Measurements from ENCODE around the gene KANSL1.

Gene KANSL1

DNA sequence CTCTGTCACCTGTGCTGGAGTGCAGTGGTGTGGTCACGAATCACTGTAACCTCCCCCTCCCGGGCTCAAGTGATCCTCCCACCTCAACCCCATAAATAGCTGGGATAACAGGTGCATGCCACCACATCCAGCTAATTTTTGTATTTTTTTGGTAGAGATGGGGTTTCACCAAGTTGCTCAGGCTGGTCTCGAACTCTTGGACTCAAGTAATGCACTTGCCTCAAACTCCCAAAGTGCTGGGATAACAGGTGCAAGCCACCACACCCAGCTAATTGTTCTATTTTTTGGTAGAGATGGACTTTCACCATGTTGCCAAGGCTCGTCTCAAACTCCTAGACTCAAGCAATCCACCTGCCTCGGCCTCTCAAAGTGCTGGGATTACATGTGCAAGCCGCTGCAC is 107.7 kb downstream of the KANSL1 start:
- H3K4me3 ChIP-seq (ENCODE audit: low read depth, low read length) = no peak overlapping the region

DNA sequence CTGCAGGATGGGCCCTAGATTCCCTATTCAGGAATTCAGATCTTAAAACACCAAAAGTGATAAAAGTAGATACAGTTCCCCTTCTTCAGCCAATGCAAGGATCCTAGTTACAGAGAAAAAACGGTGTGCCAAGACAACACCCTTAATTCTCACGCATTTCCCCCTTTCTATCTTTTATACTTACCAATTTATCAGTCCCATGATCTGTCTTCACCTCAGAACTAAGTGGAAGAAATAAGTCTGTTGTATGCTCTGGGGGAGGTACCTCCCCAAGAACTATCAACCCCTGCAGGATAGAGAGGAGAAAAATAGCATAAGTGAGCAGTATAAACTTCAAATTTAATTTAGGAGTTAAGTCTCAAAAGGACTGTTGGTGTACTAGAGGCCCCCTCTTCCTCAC is 111.0 kb downstream of the KANSL1 start:
- no peak overlapping the region for H3K4me3 ChIP-seq (ENCODE audit: low read depth, low read length)

DNA sequence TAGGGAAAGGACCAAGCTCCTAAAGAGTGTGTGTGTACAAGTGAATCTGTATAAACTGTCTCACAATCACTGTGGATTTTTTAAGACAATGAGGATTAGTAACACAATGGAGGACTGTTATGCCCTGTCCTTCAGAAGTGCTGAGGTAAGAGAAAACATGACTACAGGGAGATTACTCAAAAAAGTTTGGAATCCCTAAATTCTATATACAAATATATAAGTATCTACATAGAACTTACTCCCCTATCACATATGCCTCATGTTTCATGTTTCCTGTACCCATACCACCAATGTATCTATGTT is 112.3 kb downstream of the KANSL1 start:
- H3K4me3 ChIP-seq (ENCODE audit: low read depth, low read length) = no peak overlapping the region

DNA sequence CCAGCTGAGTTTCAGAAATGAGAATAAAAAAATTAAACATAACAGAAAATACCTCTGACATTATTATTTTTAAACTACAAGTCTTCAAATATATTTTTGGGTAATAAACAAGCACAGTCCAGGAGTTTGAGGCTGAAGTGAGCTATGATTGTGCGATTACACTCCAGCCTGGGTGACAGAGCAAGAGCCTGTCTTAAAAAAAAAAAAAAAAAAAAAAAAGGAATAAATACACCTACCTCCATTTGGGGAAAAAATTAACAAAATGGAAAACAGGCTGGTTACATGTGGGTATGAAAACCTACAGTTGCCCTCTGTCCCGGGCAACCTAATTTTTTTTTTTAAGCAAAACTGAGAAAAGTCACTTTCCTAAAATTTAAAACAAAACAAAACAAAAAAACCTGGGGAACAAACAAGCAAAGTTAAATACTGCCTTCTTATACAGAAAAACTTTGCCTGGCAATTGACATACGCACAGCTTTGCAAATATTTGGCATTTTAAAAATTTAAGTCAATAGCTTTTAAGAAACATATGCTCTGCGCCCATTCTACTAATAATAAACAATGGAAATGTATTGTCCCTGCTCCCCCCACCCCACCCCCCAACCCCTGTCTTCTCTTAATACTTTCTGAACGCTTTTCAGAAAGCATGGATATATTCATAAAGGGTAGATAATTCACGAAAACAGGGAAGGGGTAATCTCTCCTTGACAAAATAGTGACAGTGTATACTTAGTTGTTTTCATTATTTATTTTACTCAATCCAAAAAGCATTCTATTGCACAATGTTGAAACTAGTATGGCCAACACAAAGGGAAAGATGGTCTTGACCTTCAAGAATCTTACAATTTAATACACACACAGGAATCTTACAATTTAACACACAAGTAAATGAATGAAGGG is 112.9 kb downstream of the KANSL1 start:
- no peak overlapping the region for H3K4me3 ChIP-seq (ENCODE audit: low read depth, low read length)

DNA sequence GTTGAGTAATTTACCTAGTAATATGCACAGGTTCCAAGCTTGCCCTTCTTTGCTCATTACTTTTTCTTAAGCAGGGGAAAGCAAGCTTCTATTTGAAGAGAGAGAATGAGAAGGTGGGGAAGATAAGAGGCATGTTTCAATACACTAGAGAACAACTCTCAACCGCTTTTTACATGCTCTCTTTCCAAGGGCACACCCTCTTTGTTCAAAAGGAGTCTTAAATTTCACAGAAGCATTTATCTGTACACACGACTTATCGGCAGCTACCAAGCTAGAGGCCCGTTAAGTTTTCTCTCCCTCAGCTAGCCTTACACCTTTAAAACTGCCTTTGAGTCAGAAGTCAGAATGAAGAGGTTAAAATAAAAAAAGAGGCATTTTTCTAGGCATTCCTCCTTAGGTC is 114.6 kb downstream of the KANSL1 start:
- H3K4me3 ChIP-seq (ENCODE audit: low read depth, low read length) = no peak overlapping the region

DNA sequence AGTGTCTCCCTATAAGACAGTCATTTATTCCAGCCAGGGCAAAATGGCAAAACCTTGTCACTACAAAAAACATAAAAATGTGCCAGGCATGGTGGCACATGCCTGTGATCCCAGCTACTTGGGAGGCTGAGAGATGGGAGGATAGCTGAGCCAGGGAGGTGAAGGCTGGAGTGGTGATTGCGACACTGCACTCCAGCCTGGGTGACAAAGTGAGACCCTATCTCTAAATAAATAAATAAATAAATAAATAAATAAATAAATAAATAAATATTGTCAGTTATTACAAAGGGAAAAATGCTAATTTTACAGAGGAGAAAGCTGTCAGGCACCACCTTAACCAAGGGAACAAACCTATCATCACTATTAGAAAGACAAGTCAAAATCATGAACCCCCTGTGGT is 118.7 kb downstream of the KANSL1 start:
- H3K4me3 ChIP-seq (ENCODE audit: low read depth, low read length) = no peak overlapping the region

DNA sequence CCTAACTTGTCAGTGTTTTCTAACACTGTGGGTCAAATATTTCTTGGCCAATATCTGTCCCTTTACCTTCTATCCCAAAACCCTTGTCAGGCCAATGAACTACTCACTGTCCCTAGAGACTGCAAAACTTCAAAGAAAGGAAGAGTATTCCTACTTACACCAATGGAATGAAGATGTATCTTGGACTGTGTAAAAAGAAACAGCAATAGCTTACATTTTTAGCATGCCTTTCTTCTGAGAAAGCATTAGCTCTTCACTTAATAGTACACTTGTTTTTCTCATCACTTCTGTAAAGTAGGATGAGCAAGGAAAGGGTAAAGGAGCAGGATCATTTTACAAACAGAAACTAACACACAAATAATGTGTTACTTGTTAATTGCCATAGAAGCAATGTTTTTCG is 120.2 kb downstream of the KANSL1 start:
- H3K4me3 ChIP-seq (ENCODE audit: low read depth, low read length) = no peak overlapping the region

DNA sequence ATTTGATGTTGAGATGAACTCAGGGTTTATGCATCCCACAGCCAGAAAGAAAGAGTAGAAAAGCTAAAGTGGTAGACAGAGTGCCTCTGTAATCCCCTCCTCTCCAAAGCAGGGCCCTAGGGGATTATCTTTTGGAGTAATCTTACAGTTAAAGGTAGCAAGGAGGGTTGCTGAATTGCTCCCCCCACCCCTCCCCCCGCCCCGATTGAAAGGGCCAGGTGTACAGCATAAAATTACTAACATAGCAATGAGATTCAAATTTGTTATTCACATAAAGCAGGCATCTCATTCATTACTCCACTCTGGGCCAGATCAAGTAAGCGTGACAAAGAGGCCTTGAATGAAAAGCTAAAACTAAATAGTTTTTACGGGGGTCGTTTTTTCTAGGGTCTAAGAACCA is 121.4 kb downstream of the KANSL1 start:
- H3K4me3 ChIP-seq (ENCODE audit: low read depth, low read length) = no peak overlapping the region

DNA sequence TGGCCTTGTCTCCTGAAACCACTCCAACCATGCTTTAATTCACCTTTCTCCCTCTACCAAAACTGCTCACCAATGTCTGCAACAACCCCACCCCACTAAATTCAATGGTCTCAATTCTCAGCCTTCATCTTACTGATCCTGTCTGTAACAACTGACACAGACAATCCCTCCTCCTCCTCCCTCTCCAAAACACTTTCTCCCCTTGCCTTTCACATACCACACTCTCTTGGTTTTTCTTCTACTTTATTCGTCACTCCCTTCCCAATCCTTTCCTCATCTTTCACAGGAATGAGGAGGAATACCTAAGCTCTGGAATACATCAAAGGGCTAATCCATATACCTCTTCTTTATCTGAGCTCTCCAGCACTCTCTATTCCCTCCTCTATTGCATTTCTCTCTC is 128.8 kb downstream of the KANSL1 start:
- H3K4me3 ChIP-seq (ENCODE audit: low read depth, low read length) = no peak overlapping the region

DNA sequence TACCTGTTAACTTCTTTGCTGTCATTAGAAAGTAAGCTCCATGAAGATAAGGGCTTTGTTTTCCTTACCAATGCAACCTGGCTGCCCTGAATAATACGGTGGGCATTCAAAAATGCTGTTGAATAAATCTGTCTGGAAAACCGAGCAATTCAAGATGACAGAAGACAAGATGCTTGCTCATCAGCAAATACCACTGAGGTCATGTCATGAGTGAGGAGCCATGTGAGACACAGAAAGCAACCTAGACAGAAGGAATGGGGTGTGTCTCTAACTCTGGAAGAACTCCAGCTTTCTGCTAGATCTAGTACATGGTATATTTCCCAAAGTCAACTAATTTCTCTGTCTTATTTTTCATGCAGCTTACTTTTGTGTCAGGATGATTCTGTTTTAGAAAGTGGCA is 130.0 kb downstream of the KANSL1 start:
- no peak overlapping the region for H3K4me3 ChIP-seq (ENCODE audit: low read depth, low read length)

DNA sequence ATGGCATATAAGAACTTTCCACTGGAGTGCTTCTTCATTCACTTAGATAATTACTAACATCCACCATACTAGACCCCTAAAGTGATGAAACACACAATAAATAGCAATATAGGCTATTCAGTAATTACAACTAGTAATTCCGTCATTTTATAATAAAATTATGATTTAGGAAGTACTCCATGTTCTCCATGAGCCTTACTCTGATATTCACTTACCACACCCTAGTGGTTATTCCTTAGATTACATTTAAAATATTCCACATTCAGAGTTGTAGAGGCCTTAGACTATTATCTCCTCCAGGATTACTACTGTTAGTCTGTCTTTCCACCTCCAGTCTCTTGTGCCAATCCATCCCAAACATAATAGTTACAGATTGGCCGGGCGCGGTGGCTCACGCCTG is 131.8 kb downstream of the KANSL1 start:
- H3K4me3 ChIP-seq (ENCODE audit: low read depth, low read length) = no peak overlapping the region

DNA sequence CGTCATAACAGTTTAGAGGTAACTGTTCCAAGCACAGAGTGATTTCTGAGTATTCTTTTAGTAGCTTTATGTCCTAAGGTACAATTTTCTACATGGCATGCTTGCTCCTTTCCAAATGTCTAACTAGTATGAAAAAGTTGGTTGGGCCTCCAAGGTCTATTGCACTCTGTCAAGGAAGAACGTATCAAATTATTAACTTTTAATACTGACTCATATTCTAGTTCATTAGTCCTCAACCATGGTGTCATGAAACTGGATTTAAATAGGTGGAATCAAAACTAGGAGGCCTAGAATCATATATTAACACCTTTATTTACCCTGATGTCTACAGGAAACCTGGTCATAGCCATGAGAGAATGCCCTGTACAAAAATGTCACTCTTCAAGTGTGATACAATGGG is 132.8 kb downstream of the KANSL1 start:
- no peak overlapping the region for H3K4me3 ChIP-seq (ENCODE audit: low read depth, low read length)

DNA sequence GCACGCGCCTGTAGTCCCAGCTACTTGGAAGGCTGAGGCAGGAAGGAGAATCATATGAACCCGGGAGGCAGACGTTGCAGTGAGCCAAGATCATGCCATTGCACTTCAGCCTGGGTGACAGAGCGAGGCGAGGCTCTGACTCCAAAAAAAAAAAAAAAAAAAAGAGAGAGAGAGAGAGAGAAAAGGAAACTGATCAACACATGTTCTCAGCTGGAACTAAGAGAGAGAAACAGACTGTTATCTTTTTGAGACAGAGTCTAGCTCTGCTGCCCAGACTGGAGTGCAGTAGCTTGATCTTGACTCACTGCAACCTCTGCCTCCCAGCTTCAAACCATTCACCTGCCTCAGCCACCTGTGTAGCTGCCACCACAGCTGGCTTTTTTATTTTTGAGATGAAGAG is 133.7 kb downstream of the KANSL1 start:
- no peak overlapping the region for H3K4me3 ChIP-seq (ENCODE audit: low read depth, low read length)

DNA sequence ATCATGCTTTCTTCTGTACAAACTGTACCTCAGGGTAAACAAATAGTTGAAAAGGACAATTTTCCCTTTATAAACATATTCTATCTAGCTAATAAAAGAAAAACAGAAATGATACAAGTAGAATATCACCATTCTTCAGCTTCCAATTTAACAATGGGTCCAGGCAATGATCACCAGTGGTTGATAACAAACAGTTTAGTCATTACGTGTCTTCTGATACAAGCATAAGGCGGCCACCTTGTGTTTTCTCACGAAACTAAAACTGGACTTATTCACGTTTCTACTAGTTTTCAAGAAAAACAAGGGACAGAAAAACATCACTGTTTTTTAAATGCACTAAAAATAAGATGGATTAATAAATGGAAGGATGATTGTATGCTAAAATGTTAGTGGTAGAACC is 135.9 kb downstream of the KANSL1 start:
- no peak overlapping the region for H3K4me3 ChIP-seq (ENCODE audit: low read depth, low read length)

DNA sequence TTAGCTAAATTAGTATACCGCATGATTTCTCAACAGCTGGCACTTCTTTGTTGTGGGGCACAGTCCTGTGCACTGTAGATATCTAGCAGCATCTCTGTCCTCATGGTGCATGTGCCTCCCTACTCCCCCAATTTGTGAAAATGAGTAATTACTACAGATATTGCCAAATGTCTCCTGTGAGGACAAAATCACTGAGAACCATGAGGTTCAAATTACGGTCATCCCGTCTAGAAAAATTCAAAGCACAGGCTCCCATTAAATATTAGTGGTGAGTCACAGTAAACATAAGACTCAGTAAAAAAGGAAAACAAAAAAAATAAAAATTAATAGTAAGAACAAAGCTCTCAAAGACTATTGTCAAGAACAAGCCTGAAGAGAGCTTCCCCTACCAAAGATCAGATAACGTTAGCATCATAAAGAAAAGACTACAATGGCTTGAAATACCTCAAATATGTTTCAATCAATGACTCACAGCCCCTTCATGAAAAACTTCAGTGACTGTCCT is 136.4 kb downstream of the KANSL1 start:
- H3K4me3 ChIP-seq (ENCODE audit: low read depth, low read length) = no peak overlapping the region

DNA sequence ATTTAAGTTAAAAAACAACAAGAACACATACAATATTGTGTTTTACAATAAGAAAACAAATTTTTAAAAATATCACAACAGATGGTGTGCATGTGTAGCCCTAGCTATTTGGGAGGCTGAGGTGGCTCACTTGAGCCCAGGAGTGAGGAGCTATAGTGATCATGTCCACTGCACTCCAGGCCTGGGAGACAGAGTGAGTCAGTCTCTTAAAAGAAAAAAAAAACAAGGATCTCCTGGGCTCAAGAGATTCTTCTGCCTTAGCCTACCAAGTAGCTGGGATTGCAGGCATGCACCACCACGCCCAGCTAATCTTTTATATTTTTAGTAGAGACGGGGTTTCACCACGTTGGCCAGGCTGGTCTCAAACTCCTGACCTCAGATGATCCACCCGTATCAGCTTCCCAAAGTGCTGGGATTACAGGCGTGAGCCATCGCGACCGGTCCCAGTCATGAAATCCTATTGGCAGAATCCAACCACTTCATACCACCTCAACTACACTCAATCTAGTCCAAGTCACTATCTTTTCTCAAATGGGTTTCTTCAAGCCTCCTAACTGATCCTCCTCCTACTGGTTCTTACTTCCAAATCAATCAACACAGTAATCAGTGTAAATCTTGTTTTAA is 139.2 kb downstream of the KANSL1 start:
- no peak overlapping the region for H3K4me3 ChIP-seq (ENCODE audit: low read depth, low read length)

DNA sequence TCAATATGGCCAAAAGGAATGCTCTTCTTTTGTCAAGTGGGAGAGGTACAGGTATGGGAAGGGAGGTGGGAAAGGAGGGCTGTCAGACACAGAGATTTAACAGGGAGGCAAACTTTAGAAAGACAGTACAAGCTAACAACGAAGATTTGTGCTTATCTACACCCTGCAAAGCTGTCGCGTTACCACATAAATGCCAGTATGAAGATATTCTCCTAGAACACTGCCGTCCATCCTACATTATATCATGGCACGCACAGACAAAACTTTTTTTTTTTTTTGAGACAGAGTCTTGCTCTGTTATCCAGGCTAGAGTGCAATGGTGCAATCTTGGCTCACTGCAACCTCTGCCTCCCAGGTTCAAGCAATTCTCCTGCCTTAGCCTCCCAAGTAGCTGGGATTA is 143.6 kb downstream of the KANSL1 start:
- no peak overlapping the region for H3K4me3 ChIP-seq (ENCODE audit: low read depth, low read length)

DNA sequence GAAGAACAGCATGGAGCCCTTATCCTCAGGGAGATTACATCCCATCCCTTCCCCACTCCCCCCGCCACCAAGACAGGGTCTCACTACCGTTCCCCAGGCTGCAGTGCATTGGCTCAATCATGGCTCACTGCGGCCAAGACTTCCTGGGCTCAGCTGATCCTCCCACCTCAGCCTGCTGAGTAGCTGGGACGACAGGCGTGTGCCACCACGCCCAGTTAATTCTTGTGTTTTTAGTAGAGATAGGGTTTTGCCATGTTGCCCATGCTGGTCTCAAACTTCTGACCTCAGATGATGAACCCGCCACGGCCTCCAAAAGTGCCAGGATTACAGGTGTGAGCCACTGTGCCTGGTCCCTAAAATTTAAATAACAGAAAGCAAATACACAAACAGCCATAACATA is 145.4 kb downstream of the KANSL1 start:
- no peak overlapping the region for H3K4me3 ChIP-seq (ENCODE audit: low read depth, low read length)

DNA sequence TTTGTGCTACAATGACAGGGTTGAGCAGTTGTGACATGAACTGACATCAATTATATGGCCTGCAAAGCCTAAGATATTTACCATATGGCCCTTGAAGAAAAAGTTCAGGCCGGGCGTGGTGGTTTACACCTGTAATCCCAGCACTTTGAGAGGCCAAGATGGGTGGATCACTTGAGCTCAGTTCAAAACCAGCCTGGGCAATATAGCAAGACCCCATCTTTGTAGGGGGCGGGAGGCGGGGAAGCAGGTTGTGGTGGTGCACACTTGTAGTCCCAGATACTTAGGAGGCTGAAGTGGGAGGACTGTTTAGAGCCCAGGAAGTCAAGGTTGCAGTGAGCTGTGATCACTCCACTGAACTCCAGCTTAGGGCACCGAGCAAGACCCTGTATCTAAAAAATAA is 145.8 kb downstream of the KANSL1 start:
- H3K4me3 ChIP-seq (ENCODE audit: low read depth, low read length) = no peak overlapping the region

DNA sequence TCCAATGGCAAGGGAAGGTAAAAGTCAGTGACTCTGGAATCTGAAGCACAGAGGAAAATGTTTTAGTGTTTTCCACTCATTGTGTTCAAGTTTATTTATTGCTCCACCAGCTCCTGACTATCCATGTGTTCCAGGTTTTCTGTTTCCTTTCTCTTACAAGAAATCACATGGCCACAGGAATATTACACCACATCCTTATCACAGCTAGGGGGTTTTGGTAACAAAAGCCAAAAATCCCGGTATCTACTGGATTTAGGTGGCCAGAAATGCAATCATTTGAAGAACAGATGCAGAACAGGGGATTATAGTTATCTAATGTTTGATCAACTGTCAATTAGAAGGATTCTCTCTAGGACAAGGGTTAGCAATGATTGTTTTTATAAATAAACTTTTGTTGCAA is 146.3 kb downstream of the KANSL1 start:
- H3K4me3 ChIP-seq (ENCODE audit: low read depth, low read length) = no peak overlapping the region

DNA sequence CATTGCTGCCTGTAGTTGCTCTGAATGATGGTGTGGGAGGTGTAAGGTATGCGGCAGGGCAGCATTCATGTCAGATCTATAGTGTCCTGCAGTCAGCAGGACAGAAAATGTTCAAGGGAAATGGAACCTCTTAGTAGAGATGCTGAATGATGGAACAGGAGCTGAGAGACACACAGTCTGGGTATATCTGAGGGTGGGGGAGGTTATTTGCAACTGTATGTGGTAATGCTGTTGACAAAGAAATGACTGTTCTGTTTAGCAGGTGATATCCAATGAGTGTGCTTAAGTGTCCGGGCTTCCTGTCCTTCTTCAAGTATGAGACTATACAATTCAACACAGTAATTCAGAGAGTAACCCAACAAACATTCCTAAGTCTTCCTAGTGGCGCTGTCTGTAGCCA is 147.6 kb downstream of the KANSL1 start:
- H3K4me3 ChIP-seq (ENCODE audit: low read depth, low read length) = no peak overlapping the region

DNA sequence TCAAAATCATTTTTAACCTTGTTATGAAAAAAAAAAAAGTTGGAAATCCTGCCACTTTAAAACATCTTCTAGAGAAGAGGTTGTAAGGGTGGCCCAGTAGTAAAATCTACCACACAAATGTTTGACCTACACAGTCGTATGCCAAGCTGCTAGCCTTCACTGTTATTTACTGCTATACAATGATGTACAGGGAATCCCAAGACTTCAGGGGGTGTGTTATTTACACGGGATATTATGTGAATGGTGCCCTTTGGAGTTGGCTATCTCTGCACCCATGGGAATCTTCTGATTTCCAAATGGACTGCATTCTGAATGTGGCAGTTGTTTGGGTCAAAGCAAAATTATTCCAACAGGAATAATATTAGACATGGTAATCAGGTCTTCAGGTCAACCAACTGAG is 148.2 kb downstream of the KANSL1 start:
- H3K4me3 ChIP-seq (ENCODE audit: low read depth, low read length) = no peak overlapping the region

Measured in iPS-11a (cell line).